Tibial artery (tissue), 4 donors: ENCODE results near the gene EXD3.

Experiments used
- DNase-seq, 2 donors: peaks; one replicate each; pipeline ENCODE4 v3.0.0-alpha.2; 2019
- H3K27ac ChIP-seq, 2 donors: fragments of 200-600 bp; sonication (generic) in 1 of 2; 1 replicate in 1 of 2; 2 replicates in 1 of 2; pipeline ENCODE4 v1.5.1; 2018 to 2019; ENCODE audit warnings: mild to moderate bottlenecking in 1 of 2
- H3K27me3 ChIP-seq, 2 donors: fragments of 200-600 bp; sonication (generic) in 1 of 2; one replicate each; pipeline versions ENCODE4 v1.5.1 to v1.6.0; 2016 to 2019
- H3K36me3 ChIP-seq, 3 donors: fragments of 200-600 bp; sonication (generic) in 2 of 3; one replicate each; pipeline ENCODE4 v1.5.1; 2016 to 2019; ENCODE audit warnings: mild to moderate bottlenecking in 2 of 3
- H3K4me1 ChIP-seq, 4 donors: fragments of 200-600 bp; sonication (generic) in 2 of 4; 1 replicate in 3 of 4; 2 replicates in 1 of 4; pipeline ENCODE4 v1.5.1; 2016 to 2019
- H3K4me3 ChIP-seq, 2 donors: fragments of 200-600 bp; sonication (generic) in 1 of 2; 1 replicate in 1 of 2; 2 replicates in 1 of 2; pipeline ENCODE4 v1.5.1; 2018 to 2019; ENCODE audit warnings: mild to moderate bottlenecking in 2 of 2
- H3K9me3 ChIP-seq, 3 donors: fragments of 200-600 bp; sonication (generic) in 1 of 3; one replicate each; pipeline ENCODE4 v1.5.1; 2016 to 2019
- intact Hi-C: fragments of 100-400 bp; cut with DNase I; formaldehyde crosslinking; loops from one replicate; pipeline ENCODE4 v1.15.0; 2023; ENCODE audit warnings: low total_unique reads
- TF ChIP-seq, protein P1 (sequence below), 2 experiments: fragments of 200-600 bp in 1 of 2; fragments of 450-650 bp in 1 of 2; IDR thresholded peaks; one replicate each; pipeline ENCODE4 v1.5.1; 2017 to 2019; ENCODE audit warnings: antibody characterized with exemption in 2 of 2, mild to moderate bottlenecking in 1 of 2, moderate library complexity in 1 of 2

EXD3 gene

GRCh38 chr9:137449931-137450538 lies 27.1 kb upstream of the EXD3 start:
- peaks cover 25 to 39% (median 33%) of the 10 kb centered on the region in 3 donors for H3K36me3 ChIP-seq
- peaks cover 0 to 23% (median 17%) of the 10 kb centered on the region in 4 donors for H3K4me1 ChIP-seq
- no peak overlapping the region for H3K27ac ChIP-seq
- TF ChIP-seq, protein P1, sequence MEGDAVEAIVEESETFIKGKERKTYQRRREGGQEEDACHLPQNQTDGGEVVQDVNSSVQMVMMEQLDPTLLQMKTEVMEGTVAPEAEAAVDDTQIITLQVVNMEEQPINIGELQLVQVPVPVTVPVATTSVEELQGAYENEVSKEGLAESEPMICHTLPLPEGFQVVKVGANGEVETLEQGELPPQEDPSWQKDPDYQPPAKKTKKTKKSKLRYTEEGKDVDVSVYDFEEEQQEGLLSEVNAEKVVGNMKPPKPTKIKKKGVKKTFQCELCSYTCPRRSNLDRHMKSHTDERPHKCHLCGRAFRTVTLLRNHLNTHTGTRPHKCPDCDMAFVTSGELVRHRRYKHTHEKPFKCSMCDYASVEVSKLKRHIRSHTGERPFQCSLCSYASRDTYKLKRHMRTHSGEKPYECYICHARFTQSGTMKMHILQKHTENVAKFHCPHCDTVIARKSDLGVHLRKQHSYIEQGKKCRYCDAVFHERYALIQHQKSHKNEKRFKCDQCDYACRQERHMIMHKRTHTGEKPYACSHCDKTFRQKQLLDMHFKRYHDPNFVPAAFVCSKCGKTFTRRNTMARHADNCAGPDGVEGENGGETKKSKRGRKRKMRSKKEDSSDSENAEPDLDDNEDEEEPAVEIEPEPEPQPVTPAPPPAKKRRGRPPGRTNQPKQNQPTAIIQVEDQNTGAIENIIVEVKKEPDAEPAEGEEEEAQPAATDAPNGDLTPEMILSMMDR (IDR thresholded peaks at IDR 0.05), result no peak
- H3K27me3 ChIP-seq, result peaks cover 0 to 5% of the 10 kb centered on the region in 2 donors
- H3K4me3 ChIP-seq, result no peak overlapping the region
- H3K9me3 ChIP-seq, result no peaks in the 10 kb centered on the region
- no peak for DNase-seq
- intact Hi-C loops, result no loop called here

DNA sequence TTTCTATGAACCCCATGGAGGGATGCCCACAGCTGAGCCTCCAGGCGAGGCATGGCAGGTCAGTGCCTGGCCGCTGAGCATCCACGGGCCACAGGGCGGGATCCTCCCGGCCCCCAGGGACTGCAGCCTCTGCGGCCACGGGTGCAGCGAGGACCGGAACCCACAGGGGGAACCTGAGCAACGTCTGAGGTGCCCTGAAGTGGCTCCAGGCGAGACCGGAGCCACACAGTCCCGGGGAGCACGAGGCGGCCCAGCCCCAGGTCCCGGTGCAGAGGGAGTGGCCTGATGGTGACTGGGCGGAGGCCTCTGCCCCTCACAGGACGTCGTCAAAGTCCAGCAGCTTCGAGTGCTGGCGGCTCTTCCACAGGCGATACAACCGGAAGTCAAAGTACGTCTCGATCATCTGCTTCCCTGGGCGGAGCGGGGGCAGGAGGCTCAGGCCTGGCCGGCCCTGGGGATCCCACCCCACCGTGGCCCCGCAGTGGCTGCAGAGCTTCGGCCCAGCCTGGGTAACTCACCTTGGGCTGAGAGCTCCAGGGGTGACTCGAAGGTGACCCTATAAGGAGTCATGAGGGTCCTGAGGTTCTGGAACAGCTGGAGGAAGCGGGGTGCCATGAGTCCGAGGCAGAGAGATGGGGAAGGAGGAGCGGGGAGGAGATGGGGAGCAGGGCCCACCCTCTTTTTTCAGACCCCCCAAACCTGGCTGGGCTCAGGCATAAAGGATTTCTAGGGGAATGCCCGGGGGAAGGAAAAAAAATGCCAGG lies 26.3 kb upstream of the EXD3 start:
- Histone ChIP-seq H3K4me1 (peaks cover 0 to 15% (median 9%) of the 10 kb centered on the region in 4 donors), H3K36me3 (peaks cover 25 to 34% (median 30%) of the 10 kb centered on the region in 3 donors), H3K9me3 (no peaks in the 10 kb centered on the region), H3K27ac (no peak overlapping the region), H3K27me3 (peaks cover 0 to 11% of the 10 kb centered on the region in 2 donors), H3K4me3 (no peak overlapping the region)
- intact Hi-C loops, result no loop called here
- DNase-seq, result no peak
- TF ChIP-seq, protein P1 (IDR thresholded peaks at IDR 0.05), result no peak

GRCh38 chr9:137448602-137448962 lies 25.6 kb upstream of the EXD3 start:
- intact Hi-C loops, result no loop called here
- no peak for DNase-seq
- peaks cover 0 to 18% of the 10 kb centered on the region in 2 donors for H3K27me3 ChIP-seq
- H3K4me1 ChIP-seq, result peaks cover 0 to 13% (median 6%) of the 10 kb centered on the region in 4 donors
- H3K9me3 ChIP-seq, result no peaks in the 10 kb centered on the region
- H3K4me3 ChIP-seq, result no peak overlapping the region
- H3K27ac ChIP-seq, result no peak overlapping the region
- H3K36me3 ChIP-seq, result peaks cover 25 to 34% (median 30%) of the 10 kb centered on the region in 3 donors
- TF ChIP-seq, protein P1 (IDR thresholded peaks at IDR 0.05), result no peak

DNA sequence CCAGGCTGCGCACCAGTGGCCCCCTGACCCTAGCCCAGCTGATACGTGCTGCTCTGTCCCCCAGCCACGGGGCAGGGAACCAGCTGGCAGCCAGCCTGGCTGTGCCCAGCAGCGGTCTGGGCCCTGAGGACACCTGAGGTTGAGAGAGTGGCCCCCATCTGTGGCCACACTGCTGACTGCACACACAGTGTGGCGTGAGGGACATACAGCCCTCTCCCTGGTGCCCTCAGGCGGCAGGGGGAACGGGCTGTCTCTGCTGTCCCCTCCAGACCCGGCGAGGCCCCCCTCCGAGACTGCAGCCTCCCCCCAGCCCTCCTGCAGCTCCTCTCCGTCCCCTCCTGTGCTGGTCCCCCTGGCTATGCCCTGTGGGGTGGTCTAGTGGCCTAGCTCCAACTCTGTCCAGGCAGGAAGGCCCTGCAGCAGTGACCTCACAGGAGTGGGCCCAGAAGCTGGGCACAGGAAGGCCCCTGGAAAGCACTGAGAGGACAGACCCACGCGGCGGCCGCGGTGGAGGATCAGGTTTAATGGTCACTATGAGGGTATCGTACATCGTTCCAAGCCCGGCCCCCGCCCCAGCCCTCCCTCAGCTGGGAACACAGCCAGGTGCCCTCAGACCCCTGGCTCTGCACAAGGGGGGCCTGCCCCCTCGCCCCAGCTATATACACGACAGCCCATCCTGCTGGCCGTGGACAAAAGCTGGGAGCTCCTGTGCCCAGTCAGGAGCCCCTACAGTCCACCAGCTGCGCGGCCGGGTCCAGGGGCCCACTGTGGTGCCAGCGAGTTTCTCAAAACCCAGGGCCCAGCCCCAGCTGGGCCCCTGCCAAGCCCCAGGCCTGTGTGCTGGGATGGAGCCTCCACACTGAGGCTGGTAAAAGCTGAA lies 25.0 kb upstream of the EXD3 start:
- DNase-seq, result no peak
- intact Hi-C loops, result no loop called here
- no peak overlapping the region for H3K4me3 ChIP-seq
- H3K36me3 ChIP-seq, result peaks cover 20 to 28% (median 25%) of the 10 kb centered on the region in 3 donors
- TF ChIP-seq, protein P1 (IDR thresholded peaks at IDR 0.05), result no peak
- peaks cover 0 to 24% of the 10 kb centered on the region in 2 donors for H3K27me3 ChIP-seq
- no peaks in the 10 kb centered on the region for H3K9me3 ChIP-seq
- H3K4me1 ChIP-seq, result peaks cover 0 to 8% (median 4%) of the 10 kb centered on the region in 4 donors
- no peak overlapping the region for H3K27ac ChIP-seq

- TF ChIP-seq, protein P1 (IDR thresholded peaks at IDR 0.05), result no peak
- Histone ChIP-seq H3K36me3 (peaks cover 13 to 20% (median 16%) of the 10 kb centered on the region in 3 donors), H3K27me3 (peaks cover 0 to 29% of the 10 kb centered on the region in 2 donors), H3K9me3 (no peaks in the 10 kb centered on the region), H3K4me1 (peaks cover 0 to 7% (median 4%) of the 10 kb centered on the region in 4 donors), H3K27ac (no peak overlapping the region), H3K4me3 (no peak overlapping the region)
- DNase-seq, result no peak
- intact Hi-C loops, result no loop called here
Observed at GRCh38 chr9:137446851-137447471, 24.0 kb upstream of the EXD3 start.
